ENCODE data around the gene RASGRP1.

Gene RASGRP1

GRCh38 chr15:38522922-38523321, 41.7 kb downstream of the RASGRP1 start:
- DNase-seq, result no peak
- H3K4me1 ChIP-seq, result no peaks in the 10 kb centered on the region
- intact Hi-C loops (cut with DNase I; ENCODE audit: low total_unique reads), result no loop called here
- H3K4me3 ChIP-seq, result no peak overlapping the region
- no peaks in the 10 kb centered on the region for H3K36me3 ChIP-seq
- TF ChIP-seq, protein P1, sequence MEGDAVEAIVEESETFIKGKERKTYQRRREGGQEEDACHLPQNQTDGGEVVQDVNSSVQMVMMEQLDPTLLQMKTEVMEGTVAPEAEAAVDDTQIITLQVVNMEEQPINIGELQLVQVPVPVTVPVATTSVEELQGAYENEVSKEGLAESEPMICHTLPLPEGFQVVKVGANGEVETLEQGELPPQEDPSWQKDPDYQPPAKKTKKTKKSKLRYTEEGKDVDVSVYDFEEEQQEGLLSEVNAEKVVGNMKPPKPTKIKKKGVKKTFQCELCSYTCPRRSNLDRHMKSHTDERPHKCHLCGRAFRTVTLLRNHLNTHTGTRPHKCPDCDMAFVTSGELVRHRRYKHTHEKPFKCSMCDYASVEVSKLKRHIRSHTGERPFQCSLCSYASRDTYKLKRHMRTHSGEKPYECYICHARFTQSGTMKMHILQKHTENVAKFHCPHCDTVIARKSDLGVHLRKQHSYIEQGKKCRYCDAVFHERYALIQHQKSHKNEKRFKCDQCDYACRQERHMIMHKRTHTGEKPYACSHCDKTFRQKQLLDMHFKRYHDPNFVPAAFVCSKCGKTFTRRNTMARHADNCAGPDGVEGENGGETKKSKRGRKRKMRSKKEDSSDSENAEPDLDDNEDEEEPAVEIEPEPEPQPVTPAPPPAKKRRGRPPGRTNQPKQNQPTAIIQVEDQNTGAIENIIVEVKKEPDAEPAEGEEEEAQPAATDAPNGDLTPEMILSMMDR (IDR thresholded peaks at IDR 0.05), result no peak
- H3K27me3 ChIP-seq, result no peaks in the 10 kb centered on the region
- H3K27ac ChIP-seq, result no peak overlapping the region
- no peaks in the 10 kb centered on the region for H3K9me3 ChIP-seq

DNA sequence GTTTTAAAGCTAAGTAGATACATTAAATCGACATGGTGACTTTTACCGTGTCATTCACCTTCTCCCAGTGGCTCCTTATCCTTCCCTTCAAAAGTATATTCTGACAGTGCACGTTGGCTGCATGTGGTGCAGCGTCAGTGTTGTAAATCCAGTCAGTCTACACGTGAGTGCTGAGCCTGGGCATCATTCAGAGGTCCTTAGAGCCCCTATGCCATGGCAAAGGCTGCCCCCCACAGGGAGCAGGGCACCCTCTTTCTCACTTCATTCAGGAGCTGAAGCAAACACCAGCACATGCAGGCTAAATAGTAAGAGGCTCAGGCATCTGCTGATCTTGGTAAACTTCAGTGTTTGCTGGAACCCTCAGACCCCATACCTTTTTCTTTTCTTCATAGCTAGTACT, 43.3 kb downstream of the RASGRP1 start:
- Histone ChIP-seq H3K27ac (no peak overlapping the region), H3K36me3 (no peaks in the 10 kb centered on the region), H3K4me3 (no peak overlapping the region), H3K27me3 (no peaks in the 10 kb centered on the region), H3K9me3 (no peaks in the 10 kb centered on the region), H3K4me1 (no peaks in the 10 kb centered on the region)
- intact Hi-C loops (cut with DNase I; ENCODE audit: low total_unique reads), result no loop called here
- TF ChIP-seq, protein P1 (IDR thresholded peaks at IDR 0.05), result no peak
- DNase-seq, result no peak

DNA sequence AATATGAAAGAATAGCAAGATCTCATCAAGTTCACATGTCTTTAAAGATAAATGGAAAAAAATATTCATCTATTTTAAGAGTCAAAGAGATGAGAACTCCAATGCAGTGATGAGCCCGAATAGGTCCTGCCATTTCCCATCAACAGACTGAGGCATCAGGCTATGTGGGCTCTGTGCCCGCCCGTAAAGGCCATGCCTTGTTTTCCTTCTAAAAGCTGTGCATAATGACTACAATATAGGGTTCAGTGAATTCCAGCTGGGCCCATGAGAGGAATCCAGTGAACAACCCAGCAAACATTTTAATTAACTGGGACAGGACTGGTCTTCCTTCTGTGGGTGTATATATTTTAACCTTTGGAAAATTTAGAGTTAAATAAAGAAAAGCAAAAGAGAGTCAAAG, 44.6 kb downstream of the RASGRP1 start:
- TF ChIP-seq, protein P1 (IDR thresholded peaks at IDR 0.05), result no peak
- intact Hi-C loops (cut with DNase I; ENCODE audit: low total_unique reads), result no loop called here
- H3K27ac ChIP-seq, result no peak overlapping the region
- no peak overlapping the region for H3K4me3 ChIP-seq
- DNase-seq, result no peak
- peaks cover 0 to 2% of the 10 kb centered on the region in 2 donors for H3K27me3 ChIP-seq
- H3K4me1 ChIP-seq, result no peaks in the 10 kb centered on the region
- no peaks in the 10 kb centered on the region for H3K9me3 ChIP-seq
- H3K36me3 ChIP-seq, result no peaks in the 10 kb centered on the region

- DNase-seq, result no peak
- Histone ChIP-seq H3K27me3 (peaks cover 0 to 7% of the 10 kb centered on the region in 2 donors), H3K36me3 (no peaks in the 10 kb centered on the region), H3K9me3 (no peaks in the 10 kb centered on the region), H3K27ac (no peak overlapping the region), H3K4me3 (no peak overlapping the region), H3K4me1 (no peaks in the 10 kb centered on the region)
- intact Hi-C loops (cut with DNase I; ENCODE audit: low total_unique reads), result no loop called here
- TF ChIP-seq, protein P1 (IDR thresholded peaks at IDR 0.05), result no peak
These were observed 46.5 kb downstream of the RASGRP1 start for GRCh38 chr15:38518084-38518483.

- H3K4me1 ChIP-seq, result no peaks in the 10 kb centered on the region
- H3K27me3 ChIP-seq, result peaks cover 0 to 7% of the 10 kb centered on the region in 2 donors
- H3K36me3 ChIP-seq, result no peaks in the 10 kb centered on the region
- TF ChIP-seq, protein P1 (IDR thresholded peaks at IDR 0.05), result no peak
- H3K27ac ChIP-seq, result no peak overlapping the region
- H3K9me3 ChIP-seq, result no peaks in the 10 kb centered on the region
- intact Hi-C loops (cut with DNase I; ENCODE audit: low total_unique reads), result no loop called here
- DNase-seq, result no peak
- H3K4me3 ChIP-seq, result no peak overlapping the region
These were observed 47.2 kb downstream of the RASGRP1 start for GRCh38 chr15:38517312-38517975.

GRCh38 chr15:38516626-38517025, 48.0 kb downstream of the RASGRP1 start:
- Histone ChIP-seq H3K4me3 (no peak overlapping the region), H3K4me1 (no peaks in the 10 kb centered on the region), H3K36me3 (no peaks in the 10 kb centered on the region), H3K27me3 (peaks cover 0 to 7% of the 10 kb centered on the region in 2 donors), H3K27ac (no peak overlapping the region), H3K9me3 (no peaks in the 10 kb centered on the region)
- no peak for DNase-seq
- TF ChIP-seq, protein P1 (IDR thresholded peaks at IDR 0.05), result no peak
- intact Hi-C loops (cut with DNase I; ENCODE audit: low total_unique reads), result no loop called here
